Neural progenitor cell (in vitro differentiated cells): ENCODE measurements around the gene TUBGCP3. TPM values are rescaled to one million over a fixed set of nuclear protein-coding genes. Genes with fewer than 3 reads are reported as not detected.

ENCODE experiments used
- DNase-seq: peaks from one replicate; pipeline ENCODE4 v3.0.0-alpha.2; 2016; ENCODE audit warnings: low spot score
- H2AFZ ChIP-seq: fragments of 200-600 bp; sonication (generic); replicated peaks from 2 replicates; pipeline ENCODE4 v1.6.1; 2016; ENCODE audit warnings: antibody characterized with exemption
- H3F3A ChIP-seq: fragments of 200-600 bp; sonication (generic); 2 replicates; pipeline ENCODE4 v1.6.1; 2016; ENCODE audit warnings: antibody characterized with exemption, low read depth
- H3K27ac ChIP-seq: fragments of 200-600 bp; sonication (generic); 2 replicates; pipeline ENCODE4 v1.5.1; 2016; ENCODE audit warnings: mild to moderate bottlenecking
- H3K27me3 ChIP-seq: fragments of 200-600 bp; sonication (generic); 2 replicates; pipeline ENCODE4 v1.6.1; 2016; ENCODE audit warnings: mild to moderate bottlenecking, moderate library complexity
- H3K36me3 ChIP-seq: fragments of 200-600 bp; sonication (generic); 2 replicates; pipeline ENCODE4 v1.5.1; 2016
- H3K4me1 ChIP-seq: fragments of 200-600 bp; sonication (generic); 2 replicates; pipeline ENCODE4 v1.6.1; 2016; ENCODE audit warnings: mixed run types
- H3K4me2 ChIP-seq: fragments of 200-600 bp; sonication (generic); 2 replicates; pipeline ENCODE4 v1.6.1; 2016
- H3K4me3 ChIP-seq: fragments of 200-600 bp; sonication (generic); 2 replicates; pipeline ENCODE4 v1.5.1; 2016
- H3K79me2 ChIP-seq: fragments of 200-600 bp; sonication (generic); 2 replicates; pipeline ENCODE4 v1.6.1; 2016; ENCODE audit warnings: low read depth
- H3K9ac ChIP-seq: fragments of 200-600 bp; sonication (generic); 2 replicates; pipeline ENCODE4 v1.6.1; 2016
- H3K9me3 ChIP-seq: fragments of 200-600 bp; sonication (generic); 2 replicates; pipeline ENCODE4 v1.5.1; 2016; ENCODE audit warnings: low read depth
- H4K20me1 ChIP-seq: fragments of 200-600 bp; sonication (generic); 2 replicates; pipeline ENCODE4 v1.6.1; 2016; ENCODE audit warnings: low read depth
- H3K27ac Mint-ChIP-seq: 3 replicates; pipeline ENCODE4 v1.8.0; 2021; ENCODE audit warnings: mixed read lengths
- H3K27me3 Mint-ChIP-seq: 2 replicates; pipeline ENCODE4 v1.8.0; 2022; ENCODE audit warnings: low read depth, mild to moderate bottlenecking, inconsistent platforms, moderate library complexity, mixed read lengths; ENCODE audit not compliant: insufficient read depth
- H3K36me3 Mint-ChIP-seq: 3 replicates; pipeline ENCODE4 v1.8.0; 2021; ENCODE audit warnings: mixed read lengths
- H3K4me1 Mint-ChIP-seq: 3 replicates; pipeline ENCODE4 v1.8.0; 2021; ENCODE audit warnings: mixed read lengths
- H3K4me3 Mint-ChIP-seq: 3 replicates; pipeline ENCODE4 v1.8.0; 2021; ENCODE audit warnings: mild to moderate bottlenecking, moderate library complexity, mixed read lengths
- H3K9me3 Mint-ChIP-seq: 3 replicates; pipeline ENCODE4 v1.8.0; 2020; ENCODE audit warnings: mixed read lengths
- CTCF ChIP-seq: fragments of 200-600 bp; sonication (generic); IDR thresholded peaks from 2 replicates; pipeline ENCODE4 v1.5.1; 2017; ENCODE audit warnings: antibody characterized with exemption, mild to moderate bottlenecking
- EZH2 ChIP-seq: fragments of 200-600 bp; sonication (generic); IDR thresholded peaks from 2 replicates; pipeline ENCODE4 v1.6.1; 2017; ENCODE audit warnings: antibody characterized with exemption, mild to moderate bottlenecking, moderate library complexity
- EZH2phosphoT487 ChIP-seq: fragments of 200-600 bp; sonication (generic); IDR thresholded peaks from 2 replicates; pipeline ENCODE4 v1.6.1; 2017; ENCODE audit warnings: antibody characterized with exemption
- total RNA-seq: library from RNA; depleted of rRNA; stranded (reverse); fragments of >200 nt; gene quantifications from 2 replicates; pipeline ENCODE4 v1.2.3, GENCODE V29; 2015; ENCODE audit warnings: low replicate concordance

Gene TUBGCP3
- total RNA-seq, 1 donor from 2014 or later, result 33.6 TPM

GRCh38 chr13:112462408-112462807, 125.5 kb downstream of the TUBGCP3 start:
- TF ChIP-seq EZH2 (no peak), CTCF (no peak), EZH2phosphoT487 (no peak)
- peaks cover 2% of the 10 kb centered on the region for H3K27me3 Mint-ChIP-seq

GRCh38 chr13:112457485-112457884, 130.5 kb downstream of the TUBGCP3 start:
- H3K9me3 ChIP-seq, result no peaks in the 10 kb centered on the region
- DNase-seq, result no peak
- H3K27me3 ChIP-seq, result no peaks in the 10 kb centered on the region
- H3K27ac ChIP-seq, result no peak overlapping the region
- no peak overlapping the region for H2AFZ ChIP-seq
- H3K27me3 Mint-ChIP-seq, result peaks cover 3% of the 10 kb centered on the region
- no peak overlapping the region for H3K9ac ChIP-seq
- no peaks in the 10 kb centered on the region for H3K79me2 ChIP-seq
- H3K36me3 ChIP-seq, result no peaks in the 10 kb centered on the region
- H3K9me3 Mint-ChIP-seq, result peaks cover 26% of the 10 kb centered on the region
- no peaks in the 10 kb centered on the region for H3K4me1 ChIP-seq
- H3K36me3 Mint-ChIP-seq, result no peaks in the 10 kb centered on the region
- H3K27ac Mint-ChIP-seq, result no peak overlapping the region
- H4K20me1 ChIP-seq, result no peaks in the 10 kb centered on the region
- no peak overlapping the region for H3K4me3 ChIP-seq
- TF ChIP-seq EZH2phosphoT487, result no peak
- no peak for TF ChIP-seq CTCF
- no peak for TF ChIP-seq EZH2
- H3K4me3 Mint-ChIP-seq, result no peak overlapping the region
- H3K4me1 Mint-ChIP-seq, result peaks cover 9% of the 10 kb centered on the region
- H3F3A ChIP-seq, result no peaks in the 10 kb centered on the region
- H3K4me2 ChIP-seq, result no peak overlapping the region

More at GRCh38 chr13:112462408-112462807, 125.5 kb downstream of the TUBGCP3 start:
- H3K4me1 ChIP-seq, result no peaks in the 10 kb centered on the region
- H3K9ac ChIP-seq, result no peak overlapping the region
- H2AFZ ChIP-seq, result no peak overlapping the region
- Mint-ChIP-seq H3K9me3 (peaks cover 28% of the 10 kb centered on the region), H3K27ac (no peak overlapping the region), H3K4me3 (no peak overlapping the region), H3K36me3 (no peaks in the 10 kb centered on the region), H3K4me1 (no peaks in the 10 kb centered on the region)
- DNase-seq, result no peak
- H3K27ac ChIP-seq, result no peak overlapping the region
- H3F3A ChIP-seq, result no peaks in the 10 kb centered on the region
- no peaks in the 10 kb centered on the region for H3K27me3 ChIP-seq
- H4K20me1 ChIP-seq, result no peaks in the 10 kb centered on the region
- no peaks in the 10 kb centered on the region for H3K9me3 ChIP-seq
- H3K4me2 ChIP-seq, result no peak overlapping the region
- no peak overlapping the region for H3K4me3 ChIP-seq
- H3K79me2 ChIP-seq, result no peaks in the 10 kb centered on the region
- H3K36me3 ChIP-seq, result no peaks in the 10 kb centered on the region

- Mint-ChIP-seq H3K4me3 (no peak overlapping the region), H3K36me3 (no peaks in the 10 kb centered on the region)
- no peaks in the 10 kb centered on the region for H3K36me3 ChIP-seq
Observed at GRCh38 chr13:112457081-112457480, 130.9 kb downstream of the TUBGCP3 start.

More at GRCh38 chr13:112457081-112457480, 130.9 kb downstream of the TUBGCP3 start:
- Histone ChIP-seq H3K4me3 (no peak overlapping the region), H2AFZ (no peak overlapping the region), H3K79me2 (no peaks in the 10 kb centered on the region), H3K27ac (no peak overlapping the region), H3F3A (no peaks in the 10 kb centered on the region), H3K27me3 (no peaks in the 10 kb centered on the region), H3K9ac (no peak overlapping the region), H3K4me2 (no peak overlapping the region), H4K20me1 (no peaks in the 10 kb centered on the region), H3K9me3 (no peaks in the 10 kb centered on the region), H3K4me1 (no peaks in the 10 kb centered on the region)
- H3K9me3 Mint-ChIP-seq, result peaks cover 22% of the 10 kb centered on the region
- DNase-seq, result no peak
- H3K27ac Mint-ChIP-seq, result no peak overlapping the region
- peaks cover 9% of the 10 kb centered on the region for H3K4me1 Mint-ChIP-seq
- H3K27me3 Mint-ChIP-seq, result peaks cover 3% of the 10 kb centered on the region
- TF ChIP-seq EZH2phosphoT487 (no peak), EZH2 (no peak), CTCF (no peak)
